Trophoblast cell (in vitro differentiated cells and primary cell): Measurements from ENCODE around the gene CPLX1.

Source experiments
- DNase-seq, 2 donors: peaks; one replicate each; pipeline ENCODE4 v3.0.0-alpha.2; 2016
- H2AFZ ChIP-seq: 2 replicates; pipeline ENCODE4 v1.6.1; 2013; ENCODE audit warnings: low read length, moderate library complexity, mild to moderate bottlenecking; ENCODE audit not compliant: insufficient read depth, poor library complexity
- H2AK5ac ChIP-seq: 2 replicates; pipeline ENCODE4 v1.6.1; 2013; ENCODE audit warnings: mild to moderate bottlenecking, low read length
- H2BK120ac ChIP-seq: 2 replicates; pipeline ENCODE4 v1.6.1; 2013; ENCODE audit warnings: low read length, mild to moderate bottlenecking, moderate library complexity; ENCODE audit not compliant: insufficient read depth, poor library complexity
- H2BK12ac ChIP-seq: 2 replicates; pipeline ENCODE4 v1.6.1; 2013; ENCODE audit warnings: mild to moderate bottlenecking, low read length, moderate library complexity
- H2BK5ac ChIP-seq: 2 replicates; pipeline ENCODE4 v1.6.1; 2013; ENCODE audit warnings: low read length, low read depth, moderate library complexity, mild to moderate bottlenecking; ENCODE audit not compliant: poor library complexity
- H3K14ac ChIP-seq: 2 replicates; pipeline ENCODE4 v1.6.1; 2013; ENCODE audit warnings: mild to moderate bottlenecking, low read length
- H3K18ac ChIP-seq: 2 replicates; pipeline ENCODE4 v1.6.1; 2013; ENCODE audit warnings: mild to moderate bottlenecking, low read length
- H3K23ac ChIP-seq: 2 replicates; pipeline ENCODE4 v1.6.1; 2013; ENCODE audit warnings: low read length
- H3K27ac ChIP-seq: 2 replicates; pipeline ENCODE4 v1.5.1; 2013; ENCODE audit warnings: low read depth, mild to moderate bottlenecking, inconsistent platforms, low read length, moderate library complexity
- H3K27me3 ChIP-seq: 2 replicates; pipeline ENCODE4 v1.6.1; 2013; ENCODE audit warnings: inconsistent platforms, mild to moderate bottlenecking, low read length, moderate library complexity; ENCODE audit not compliant: insufficient read depth
- H3K36me3 ChIP-seq, 2 experiments: 1 replicate in 1 of 2; 2 replicates in 1 of 2; pipeline ENCODE4 v1.6.1; 2013; ENCODE audit warnings: low read length in 2 of 2, mild to moderate bottlenecking in 2 of 2, moderate library complexity in 1 of 2; ENCODE audit not compliant: insufficient read depth in 2 of 2, control insufficient read depth in 1 of 2
- H3K4ac ChIP-seq: 2 replicates; pipeline ENCODE4 v1.6.1; 2013; ENCODE audit warnings: low read depth, mild to moderate bottlenecking, low read length, moderate library complexity
- H3K4me1 ChIP-seq, 2 experiments: 1 replicate in 1 of 2; 2 replicates in 1 of 2; pipeline ENCODE4 v1.6.1; 2013; ENCODE audit warnings: low read length in 2 of 2, mild to moderate bottlenecking in 2 of 2, moderate library complexity in 1 of 2; ENCODE audit not compliant: insufficient read depth in 2 of 2, control insufficient read depth in 1 of 2
- H3K4me2 ChIP-seq: 2 replicates; pipeline ENCODE4 v1.6.1; 2013; ENCODE audit warnings: inconsistent platforms, mild to moderate bottlenecking, low read length, moderate library complexity
- H3K4me3 ChIP-seq: 2 replicates; pipeline ENCODE4 v1.5.1; 2013; ENCODE audit warnings: mild to moderate bottlenecking, low read depth, low read length, inconsistent platforms
- H3K79me1 ChIP-seq: one replicate; pipeline ENCODE4 v1.6.1; 2013; ENCODE audit warnings: low read length
- H3K79me2 ChIP-seq: 2 replicates; pipeline ENCODE4 v1.6.1; 2013; ENCODE audit warnings: low read length, mild to moderate bottlenecking; ENCODE audit not compliant: control insufficient read depth, insufficient read depth, poor library complexity
- H3K9ac ChIP-seq: 2 replicates; pipeline ENCODE4 v1.6.1; 2013; ENCODE audit warnings: mild to moderate bottlenecking, low read length
- H3K9me3 ChIP-seq: 2 replicates; pipeline ENCODE4 v1.6.1; 2013; ENCODE audit warnings: low read depth, mild to moderate bottlenecking, control low read depth, inconsistent platforms, low read length; ENCODE audit not compliant: insufficient read depth
- H4K12ac ChIP-seq: 2 replicates; pipeline ENCODE4 v1.6.1; 2013; ENCODE audit warnings: low read depth, mild to moderate bottlenecking, low read length, moderate library complexity
- H4K8ac ChIP-seq: 2 replicates; pipeline ENCODE4 v1.6.1; 2013; ENCODE audit warnings: low read depth, mild to moderate bottlenecking, low read length, moderate library complexity
- H4K91ac ChIP-seq: one replicate; pipeline ENCODE4 v1.6.1; 2013; ENCODE audit warnings: low read depth, mild to moderate bottlenecking, low read length, moderate library complexity
- WGBS: extraction: QIAGEN DNeasy Blood & Tissue Kit; methylation state at CpG from one replicate; pipeline ENCODE4 v1.1.7; 2013; ENCODE audit warnings: missing lambda C conversion rate; ENCODE audit not compliant: insufficient read length, insufficient coverage; ENCODE audit errors: extremely low coverage; 5-methylcytosine and 5-hydroxymethylcytosine counted together

CPLX1 gene

DNA sequence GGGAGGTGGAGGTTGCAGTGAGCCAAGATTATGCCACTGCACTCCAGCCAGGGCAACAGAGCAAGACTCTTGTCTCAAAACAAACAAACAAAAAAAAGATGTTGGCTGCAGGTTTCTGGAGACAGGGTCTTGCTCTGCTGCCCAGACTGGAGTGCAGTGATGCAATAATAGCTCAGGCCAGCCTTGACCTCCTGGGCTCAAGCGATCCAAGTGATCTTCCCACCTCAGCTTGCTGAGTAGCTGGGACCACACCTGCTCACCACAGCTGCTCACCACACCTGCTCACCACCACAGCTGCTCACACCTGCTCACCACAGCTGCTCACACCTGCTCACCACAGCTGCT, 29.9 kb upstream of the CPLX1 start:
- H3K4me1 ChIP-seq, result no peaks in the 10 kb centered on the region
- no peak overlapping the region for H3K4me3 ChIP-seq
- H3K27me3 ChIP-seq, result no peaks in the 10 kb centered on the region
- no peak overlapping the region for H2AK5ac ChIP-seq
- H4K91ac ChIP-seq, result no peak overlapping the region
- H3K14ac ChIP-seq, result no peak overlapping the region
- H4K8ac ChIP-seq, result no peak overlapping the region
- no peak overlapping the region for H2AFZ ChIP-seq
- H3K27ac ChIP-seq, result no peak overlapping the region
- no peak overlapping the region for H2BK5ac ChIP-seq
- no peak overlapping the region for H4K12ac ChIP-seq
- WGBS, result no CpG with 5 or more reads among the region's 1 CpG
- H3K9me3 ChIP-seq, result peaks cover 9% of the 10 kb centered on the region
- no peak overlapping the region for H2BK120ac ChIP-seq
- H2BK12ac ChIP-seq, result no peak overlapping the region
- DNase-seq, result no peak
- H3K79me2 ChIP-seq, result no peaks in the 10 kb centered on the region
- no peaks in the 10 kb centered on the region for H3K79me1 ChIP-seq
- no peak overlapping the region for H3K18ac ChIP-seq
- H3K23ac ChIP-seq, result no peak overlapping the region
- no peak overlapping the region for H3K4ac ChIP-seq
- no peak overlapping the region for H3K4me2 ChIP-seq
- no peak overlapping the region for H3K9ac ChIP-seq
- H3K36me3 ChIP-seq, result peaks cover 66% of the 10 kb centered on the region in 2 experiments

DNA sequence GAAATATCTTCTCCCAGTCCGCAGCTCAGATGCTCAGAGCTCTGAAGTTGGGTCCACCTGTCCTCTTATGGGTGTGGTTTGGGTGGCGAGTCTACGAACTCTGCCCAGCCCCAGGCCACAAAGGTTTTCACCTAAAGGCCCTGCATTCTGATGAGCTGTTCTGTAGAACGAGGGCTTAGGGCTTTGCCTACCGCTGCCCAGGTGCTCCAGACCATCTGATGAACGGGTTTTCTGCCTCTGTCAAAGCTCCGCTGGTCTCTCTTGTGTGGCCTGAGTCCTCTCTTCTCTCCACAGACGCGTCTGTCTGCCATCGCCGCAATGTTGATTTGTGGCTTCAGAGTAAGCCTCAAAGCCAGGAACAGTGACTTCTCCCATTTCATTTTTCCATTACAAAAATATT, 28.4 kb upstream of the CPLX1 start:
- no CpG with 5 or more reads among the region's 11 CpGs for WGBS
- no peak for DNase-seq

DNA sequence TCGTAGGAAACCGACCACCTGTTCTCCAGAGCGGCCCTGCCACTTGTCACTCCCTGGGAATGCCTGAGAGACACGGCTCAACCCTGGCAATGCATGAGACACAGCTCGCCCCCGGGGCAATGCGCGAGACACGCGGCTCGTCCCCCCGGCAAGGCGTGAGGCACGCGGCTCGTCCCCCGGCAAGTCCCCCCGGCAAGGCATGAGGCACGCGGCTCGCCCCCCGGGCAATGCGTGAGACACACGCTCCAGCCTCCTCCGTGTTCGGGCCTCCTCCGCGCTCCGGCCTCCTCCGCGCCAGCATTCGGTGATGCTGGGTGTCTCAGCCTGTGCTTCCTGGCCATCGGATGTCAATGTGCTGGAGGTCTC, 27.5 kb upstream of the CPLX1 start:
- no peak overlapping the region for H3K4ac ChIP-seq
- no peak overlapping the region for H4K12ac ChIP-seq
- H3K79me2 ChIP-seq, result no peaks in the 10 kb centered on the region
- no peak overlapping the region for H2BK120ac ChIP-seq
- H4K8ac ChIP-seq, result no peak overlapping the region
- H3K18ac ChIP-seq, result no peak overlapping the region
- no peak overlapping the region for H3K4me3 ChIP-seq
- no peak overlapping the region for H3K4me2 ChIP-seq
- H3K9ac ChIP-seq, result no peak overlapping the region
- H2AK5ac ChIP-seq, result no peak overlapping the region
- no peaks in the 10 kb centered on the region for H3K27me3 ChIP-seq
- no peak overlapping the region for H2AFZ ChIP-seq
- no CpG with 5 or more reads among the region's 33 CpGs for WGBS
- peaks cover 63 to 66% of the 10 kb centered on the region in 2 experiments for H3K36me3 ChIP-seq
- no peak for DNase-seq
- no peak overlapping the region for H4K91ac ChIP-seq
- H3K27ac ChIP-seq, result no peak overlapping the region
- H3K14ac ChIP-seq, result no peak overlapping the region
- H3K9me3 ChIP-seq, result peaks cover 9% of the 10 kb centered on the region
- H3K23ac ChIP-seq, result no peak overlapping the region
- H3K79me1 ChIP-seq, result no peaks in the 10 kb centered on the region
- H2BK5ac ChIP-seq, result no peak overlapping the region
- no peak overlapping the region for H2BK12ac ChIP-seq
- H3K4me1 ChIP-seq, result no peaks in the 10 kb centered on the region

More for the DNA sequence above, 28.4 kb upstream of the CPLX1 start:
- no peaks in the 10 kb centered on the region for H3K79me1 ChIP-seq
- H4K8ac ChIP-seq, result no peak overlapping the region
- H2BK120ac ChIP-seq, result no peak overlapping the region
- H3K14ac ChIP-seq, result no peak overlapping the region
- no peak overlapping the region for H3K27ac ChIP-seq
- no peak overlapping the region for H2AK5ac ChIP-seq
- H3K4me1 ChIP-seq, result no peaks in the 10 kb centered on the region
- H3K9me3 ChIP-seq, result peaks cover 9% of the 10 kb centered on the region
- no peak overlapping the region for H3K4me3 ChIP-seq
- no peak overlapping the region for H2BK5ac ChIP-seq
- H2BK12ac ChIP-seq, result no peak overlapping the region
- no peaks in the 10 kb centered on the region for H3K27me3 ChIP-seq
- H3K79me2 ChIP-seq, result no peaks in the 10 kb centered on the region
- H3K36me3 ChIP-seq, result peaks cover 67 to 70% of the 10 kb centered on the region in 2 experiments
- no peak overlapping the region for H2AFZ ChIP-seq
- no peak overlapping the region for H3K4me2 ChIP-seq
- H4K91ac ChIP-seq, result no peak overlapping the region
- no peak overlapping the region for H3K4ac ChIP-seq
- H3K23ac ChIP-seq, result no peak overlapping the region
- no peak overlapping the region for H4K12ac ChIP-seq
- no peak overlapping the region for H3K9ac ChIP-seq
- no peak overlapping the region for H3K18ac ChIP-seq

DNA sequence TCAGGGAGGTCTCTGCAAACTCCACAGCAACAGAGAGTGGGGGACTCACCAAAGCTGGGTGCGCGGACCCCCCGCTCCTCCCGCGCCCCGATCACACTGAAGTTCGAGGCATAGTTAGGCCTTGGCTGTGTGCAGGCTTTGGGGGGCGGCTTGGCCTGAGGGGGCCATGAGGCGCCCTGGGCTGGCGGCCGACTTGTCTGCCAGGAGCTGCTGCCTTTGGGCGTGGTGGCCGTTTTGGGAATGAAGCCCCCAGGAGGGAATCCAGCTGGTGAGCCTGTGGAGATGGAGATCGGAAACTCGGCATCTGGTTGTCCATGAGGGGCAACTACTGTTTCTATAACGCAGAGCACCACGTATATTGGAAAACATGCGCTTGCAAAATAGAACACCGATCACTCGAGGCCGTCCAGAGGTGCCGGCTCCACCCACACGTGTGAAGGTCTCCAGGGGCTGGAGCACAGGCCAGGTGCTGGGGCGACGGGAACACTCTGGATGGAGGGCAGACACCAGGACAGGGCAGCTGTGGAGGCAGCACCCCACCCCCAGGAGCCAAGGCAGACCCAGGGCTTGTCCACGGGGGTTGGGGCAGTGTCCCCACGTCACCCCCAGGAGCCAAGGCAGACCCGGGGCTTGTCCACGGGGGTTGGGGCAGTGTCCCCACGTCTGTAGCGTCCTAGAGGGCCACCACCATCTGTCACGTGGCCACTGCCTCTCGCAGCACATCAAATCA, 25.9 kb upstream of the CPLX1 start:
- Histone ChIP-seq H3K9ac (no peak overlapping the region), H3K4me2 (no peak overlapping the region), H3K9me3 (peaks cover 9% of the 10 kb centered on the region), H4K91ac (no peak overlapping the region), H2BK12ac (no peak overlapping the region), H3K4me3 (no peak overlapping the region), H3K79me2 (no peaks in the 10 kb centered on the region), H3K27me3 (no peaks in the 10 kb centered on the region), H4K12ac (no peak overlapping the region), H3K27ac (no peak overlapping the region), H3K36me3 (peaks cover 63 to 64% of the 10 kb centered on the region in 2 experiments), H2AK5ac (no peak overlapping the region), H2BK120ac (no peak overlapping the region), H4K8ac (no peak overlapping the region), H2BK5ac (no peak overlapping the region), H3K18ac (no peak overlapping the region), H3K4ac (no peak overlapping the region), H3K23ac (no peak overlapping the region), H3K4me1 (no peaks in the 10 kb centered on the region), H3K14ac (no peak overlapping the region), H2AFZ (no peak overlapping the region), H3K79me1 (no peaks in the 10 kb centered on the region)
- no CpG with 5 or more reads among the region's 33 CpGs for WGBS
- no peak for DNase-seq
